ENCODE results near the gene APOBEC3B.
"Not testable (repeated sequence)": the region's sequence is repeated elsewhere in the genome, so short reads cannot be mapped to it uniquely, and the experiment has no call there.

The APOBEC3B gene

DNA sequence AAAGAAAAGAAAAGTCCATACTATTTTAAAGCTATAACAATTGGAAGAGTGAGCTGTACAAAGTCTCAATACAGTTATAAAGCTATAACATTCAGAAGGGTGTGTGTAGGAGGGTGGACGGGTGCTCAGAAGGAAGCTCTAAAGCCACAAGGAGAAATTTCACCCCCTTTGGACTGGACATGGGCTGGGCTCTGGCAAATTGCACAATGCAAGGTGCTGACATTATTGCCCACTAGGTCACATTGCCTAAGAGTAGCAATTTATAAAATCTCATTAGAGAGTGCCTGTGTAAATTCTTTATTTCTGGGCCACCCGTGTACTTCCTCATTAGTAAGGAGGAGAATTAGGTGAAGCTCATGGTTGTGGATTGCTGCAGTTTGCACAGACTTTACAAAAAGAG is 30.4 kb upstream of the APOBEC3B start:
- DNase-seq (ENCODE audit: low read depth in 2 of 2) = no peak

GRCh38 chr22:38952281-38952993 is 29.7 kb upstream of the APOBEC3B start:
- DNase-seq (ENCODE audit: low read depth in 2 of 2) = no peak

DNA sequence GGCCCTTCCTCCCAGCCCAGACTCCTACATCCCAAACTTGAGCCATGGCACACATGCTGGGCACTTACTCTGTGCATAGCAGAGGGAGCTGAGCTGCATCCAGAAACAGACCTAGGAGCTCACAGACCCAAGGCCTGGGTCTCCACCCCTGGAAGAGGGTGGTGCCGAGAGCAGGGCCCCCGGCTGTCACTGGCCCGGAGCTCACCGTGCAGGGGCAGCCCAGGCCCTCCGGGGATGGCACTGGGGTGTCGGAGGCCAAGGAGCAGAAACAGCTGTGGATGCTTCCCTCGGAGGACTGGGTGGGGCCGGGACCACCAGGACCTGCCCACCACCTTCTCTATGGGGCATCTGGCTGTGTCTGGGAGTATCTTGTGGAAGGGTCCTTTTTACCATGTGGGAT is 29.1 kb upstream of the APOBEC3B start:
- DNase-seq (ENCODE audit: low read depth in 2 of 2) = no peak

DNA sequence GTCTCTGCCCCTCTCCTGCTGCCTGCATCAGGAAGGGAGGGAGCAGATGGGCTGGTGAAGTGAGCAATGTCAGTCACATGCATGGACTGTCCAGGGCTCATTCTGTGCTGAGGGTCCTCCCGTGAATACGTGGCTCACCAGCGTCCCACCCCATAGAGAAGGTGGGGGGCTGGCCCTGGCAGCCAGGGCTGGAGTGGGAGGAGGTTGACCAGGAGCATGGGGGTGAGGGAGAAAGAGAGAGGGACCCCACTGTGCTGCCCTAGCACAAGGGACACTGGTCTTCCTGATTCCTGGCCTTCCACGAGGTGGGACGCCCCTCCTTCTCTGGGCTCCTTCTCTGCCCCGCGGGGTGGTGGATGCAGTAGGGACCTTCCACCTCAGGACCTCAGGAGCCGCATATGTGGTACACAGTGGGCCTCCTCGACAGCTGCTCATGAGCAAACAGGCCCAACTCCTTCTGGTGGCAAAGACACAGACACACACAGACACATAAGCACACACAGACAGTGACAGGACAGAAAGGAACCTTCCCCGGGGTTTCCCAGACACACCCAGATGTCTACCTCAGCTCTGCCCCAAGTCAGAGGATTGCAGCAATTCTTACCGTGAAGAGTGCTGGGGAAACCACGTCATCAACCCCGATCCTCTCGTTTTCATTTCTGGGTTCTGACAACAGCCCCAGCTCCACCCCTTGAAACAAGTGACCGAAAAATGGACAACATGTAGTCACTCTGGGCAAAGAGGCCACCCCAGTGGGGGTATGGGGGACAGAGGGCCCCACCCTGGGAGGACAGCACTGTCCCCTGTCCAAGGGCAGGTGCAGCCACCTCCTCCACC is 28.4 kb upstream of the APOBEC3B start:
- peak; percentile 57 to 77 for DNase-seq (ENCODE audit: low read depth in 2 of 2)

- no peak for DNase-seq (ENCODE audit: low read depth in 2 of 2)
Measured at GRCh38 chr22:38954414-38955043, 27.6 kb upstream of the APOBEC3B start.

- no peak for DNase-seq (ENCODE audit: low read depth in 2 of 2)
Measured at GRCh38 chr22:38955250-38955905, 26.8 kb upstream of the APOBEC3B start.

DNA sequence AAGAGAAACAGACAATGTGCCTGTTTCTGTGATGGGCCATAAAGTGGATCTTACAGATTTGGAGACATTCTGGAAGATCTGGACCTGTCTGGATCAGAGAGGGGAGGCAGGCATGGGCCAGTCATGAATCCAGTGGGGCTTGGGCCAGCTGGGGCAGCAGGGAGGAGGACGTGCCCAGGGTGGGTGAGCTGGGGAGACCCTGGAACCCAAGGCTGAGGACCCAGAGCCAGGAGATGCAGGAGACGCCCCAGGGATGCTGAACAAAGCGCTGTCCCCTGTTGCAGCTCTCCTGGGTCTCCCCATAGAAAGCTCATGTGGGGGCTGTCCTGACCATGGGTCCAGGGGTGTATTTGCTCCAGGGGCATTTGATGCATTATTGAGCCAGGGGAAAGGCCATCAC is 26.2 kb upstream of the APOBEC3B start:
- no peak for DNase-seq (ENCODE audit: low read depth in 2 of 2)

GRCh38 chr22:38956551-38956950 is 25.6 kb upstream of the APOBEC3B start:
- no peak for DNase-seq (ENCODE audit: low read depth in 2 of 2)

- DNase-seq (ENCODE audit: low read depth in 2 of 2) = no peak
Measured at GRCh38 chr22:38957046-38957770, 24.9 kb upstream of the APOBEC3B start, which contains the start of gene APOBEC3A. APOBEC3A (plus strand) TSS chr22:38957609; CDS start chr22:38957692, 83 bp downstream.

DNA sequence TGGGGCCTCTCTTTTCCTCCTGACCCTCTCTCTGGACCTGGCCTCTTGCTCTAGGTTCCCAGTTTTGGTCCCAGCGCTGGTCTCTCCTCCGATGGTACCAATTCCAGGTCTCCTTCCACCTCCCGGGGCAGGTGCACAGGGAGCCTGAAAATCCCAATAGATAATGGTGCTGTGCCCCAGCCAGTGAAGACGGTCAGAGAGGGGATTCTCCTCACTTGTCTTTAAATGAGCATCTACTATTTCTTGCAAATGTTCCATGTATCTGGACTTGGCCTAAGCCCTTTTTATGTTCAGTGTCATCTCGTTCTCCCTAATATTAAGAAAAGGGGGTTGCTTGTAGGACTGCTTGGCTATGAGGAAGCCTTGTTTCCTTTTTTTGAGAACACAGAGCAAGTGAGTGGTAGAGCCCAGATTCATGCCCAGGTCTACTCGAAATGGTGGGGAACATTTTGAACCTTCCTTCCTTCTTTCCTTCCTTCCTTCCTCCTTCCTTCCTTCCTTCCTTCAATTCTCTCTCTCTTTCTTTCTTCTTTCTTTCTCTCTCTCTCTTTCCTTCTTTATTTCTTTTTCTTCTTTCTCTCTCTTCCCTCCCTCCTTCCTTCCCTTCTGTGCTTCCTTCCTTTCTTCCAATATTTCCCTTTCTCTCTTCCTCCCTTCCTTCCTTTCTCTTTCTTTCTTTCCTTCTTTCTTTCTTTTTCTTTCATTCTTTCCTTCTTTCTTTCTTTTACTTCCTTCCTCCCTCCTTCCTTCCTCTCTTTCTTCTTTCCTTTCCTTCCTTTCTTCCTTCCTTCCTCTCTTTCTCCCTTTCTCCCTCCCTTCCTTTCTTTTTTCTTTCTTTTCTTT is 24.1 kb upstream of the APOBEC3B start:
- DNase-seq (ENCODE audit: low read depth in 2 of 2) = no peak

- not testable (repeated sequence) for DNase-seq (ENCODE audit: low read depth in 2 of 2)
Measured at GRCh38 chr22:38958651-38958943, 23.6 kb upstream of the APOBEC3B start.

- DNase-seq (ENCODE audit: low read depth in 2 of 2) = no peak
Measured at GRCh38 chr22:38959590-38959989, 22.6 kb upstream of the APOBEC3B start.

GRCh38 chr22:38960673-38961072 is 21.5 kb upstream of the APOBEC3B start:
- not testable (repeated sequence) for DNase-seq (ENCODE audit: low read depth in 2 of 2)

GRCh38 chr22:38963291-38963738 is 18.8 kb upstream of the APOBEC3B start:
- not testable (repeated sequence) for DNase-seq (ENCODE audit: low read depth in 2 of 2)

- no peak for DNase-seq (ENCODE audit: low read depth in 2 of 2)
Measured at GRCh38 chr22:38963872-38964271, 18.3 kb upstream of the APOBEC3B start.

- DNase-seq (ENCODE audit: low read depth in 2 of 2) = no peak
Measured at GRCh38 chr22:38964306-38964705, 17.8 kb upstream of the APOBEC3B start.

DNA sequence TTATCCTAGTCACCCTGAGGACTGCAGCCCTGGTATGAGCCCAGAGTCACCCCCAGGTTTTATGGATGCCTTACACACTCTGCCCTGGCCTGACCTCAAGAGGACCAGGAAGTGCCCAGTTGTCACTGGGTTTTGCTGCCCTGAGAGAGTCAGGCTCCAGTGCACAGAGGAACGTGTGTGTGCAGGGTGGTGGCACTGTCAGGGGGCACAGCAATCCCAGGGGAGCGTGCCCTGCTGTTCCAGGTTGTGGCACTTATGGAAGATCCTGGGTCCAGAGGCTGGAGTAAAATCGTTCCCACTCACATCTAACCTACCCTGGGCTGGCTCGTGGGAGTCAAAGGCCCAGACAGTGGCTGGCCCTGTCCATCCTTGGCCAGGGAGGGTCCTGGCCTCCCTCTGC is 17.2 kb upstream of the APOBEC3B start:
- DNase-seq (ENCODE audit: low read depth in 2 of 2) = no peak

DNA sequence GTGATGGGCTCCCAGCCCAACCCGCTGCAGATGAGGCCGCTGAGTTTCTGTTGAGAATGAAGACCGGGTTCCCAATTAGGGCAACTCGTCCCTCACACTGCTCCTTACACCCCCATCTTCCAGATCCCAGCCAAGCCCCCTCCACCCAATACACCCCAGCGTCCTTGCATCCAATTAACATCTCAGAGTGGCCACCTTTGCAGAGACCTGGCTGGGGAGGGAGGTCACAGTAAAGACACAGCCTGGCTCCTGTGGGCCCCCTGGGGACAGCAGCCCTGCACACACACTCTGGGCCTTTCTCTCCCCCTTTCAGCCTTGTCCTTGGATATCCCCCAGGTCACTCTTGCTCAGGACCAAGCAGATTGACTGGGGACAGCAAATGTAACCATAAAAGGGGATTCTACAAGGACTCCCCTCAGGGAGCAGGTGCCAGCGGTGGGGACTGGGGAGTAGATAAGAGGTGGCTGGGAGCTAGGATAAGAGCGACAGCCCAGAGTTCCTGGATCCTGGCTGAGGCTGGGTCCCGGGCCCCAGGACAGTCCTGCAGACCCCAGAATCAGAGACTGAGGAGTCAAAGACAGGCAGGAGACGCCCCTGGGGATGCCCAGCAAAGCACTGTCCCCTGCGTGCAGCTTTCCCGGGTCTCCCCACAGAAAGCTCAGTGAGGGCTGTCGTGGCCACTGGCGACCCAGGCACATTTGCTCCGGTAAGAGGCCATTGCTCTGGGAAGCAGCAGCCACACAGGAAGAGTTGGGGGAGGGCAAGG is 16.4 kb upstream of the APOBEC3B start:
- DNase-seq (ENCODE audit: low read depth in 2 of 2) = no peak

GRCh38 chr22:38966380-38966702 is 15.8 kb upstream of the APOBEC3B start:
- DNase-seq (ENCODE audit: low read depth in 2 of 2) = no peak

GRCh38 chr22:38966942-38967341 is 15.2 kb upstream of the APOBEC3B start:
- no peak for DNase-seq (ENCODE audit: low read depth in 2 of 2)

Measured in stimulated activated CD4-positive, alpha-beta T cell treated with anti-CD3 and anti-CD28 coated beads, Interleukin-4, amount 100 ng/mL, for 48 hours (primary cell).